ENCODE measurements around the gene OSBPL10.
"Not testable (repeated sequence)": the region's sequence is repeated elsewhere in the genome, so short reads cannot be mapped to it uniquely, and the experiment has no call there.

OSBPL10 gene

GRCh38 chr3:31695280-31696008 is 285.6 kb downstream of the OSBPL10 start:
- peak; percentile 12 for DNase-seq

GRCh38 chr3:31693346-31693745 is 287.7 kb downstream of the OSBPL10 start:
- DNase-seq = no peak

GRCh38 chr3:31692751-31693150 is 288.3 kb downstream of the OSBPL10 start:
- no peak for DNase-seq

GRCh38 chr3:31690771-31691170 is 290.3 kb downstream of the OSBPL10 start:
- no peak for DNase-seq

- not testable (repeated sequence) for DNase-seq
These were observed 291.5 kb downstream of the OSBPL10 start for GRCh38 chr3:31689523-31689922.

DNA sequence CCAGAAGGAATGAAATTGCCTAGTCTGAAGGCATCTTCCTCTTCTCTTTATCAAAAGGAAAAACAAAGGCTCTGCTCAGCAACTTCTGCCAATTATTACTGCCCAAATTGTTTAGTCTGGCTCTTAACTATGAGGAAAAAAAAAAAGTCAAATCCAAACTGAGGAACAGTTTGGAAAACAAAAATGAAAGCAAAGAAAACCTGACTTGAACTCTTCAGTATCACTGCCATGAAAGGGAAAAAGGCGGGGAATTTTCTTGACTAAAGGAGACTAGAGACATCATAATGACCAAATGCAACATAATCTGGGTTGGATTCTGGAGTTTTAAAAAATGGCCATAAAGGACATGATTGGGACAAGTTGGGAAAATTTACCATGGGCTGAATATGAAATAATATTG is 292.1 kb downstream of the OSBPL10 start:
- no peak for DNase-seq

DNA sequence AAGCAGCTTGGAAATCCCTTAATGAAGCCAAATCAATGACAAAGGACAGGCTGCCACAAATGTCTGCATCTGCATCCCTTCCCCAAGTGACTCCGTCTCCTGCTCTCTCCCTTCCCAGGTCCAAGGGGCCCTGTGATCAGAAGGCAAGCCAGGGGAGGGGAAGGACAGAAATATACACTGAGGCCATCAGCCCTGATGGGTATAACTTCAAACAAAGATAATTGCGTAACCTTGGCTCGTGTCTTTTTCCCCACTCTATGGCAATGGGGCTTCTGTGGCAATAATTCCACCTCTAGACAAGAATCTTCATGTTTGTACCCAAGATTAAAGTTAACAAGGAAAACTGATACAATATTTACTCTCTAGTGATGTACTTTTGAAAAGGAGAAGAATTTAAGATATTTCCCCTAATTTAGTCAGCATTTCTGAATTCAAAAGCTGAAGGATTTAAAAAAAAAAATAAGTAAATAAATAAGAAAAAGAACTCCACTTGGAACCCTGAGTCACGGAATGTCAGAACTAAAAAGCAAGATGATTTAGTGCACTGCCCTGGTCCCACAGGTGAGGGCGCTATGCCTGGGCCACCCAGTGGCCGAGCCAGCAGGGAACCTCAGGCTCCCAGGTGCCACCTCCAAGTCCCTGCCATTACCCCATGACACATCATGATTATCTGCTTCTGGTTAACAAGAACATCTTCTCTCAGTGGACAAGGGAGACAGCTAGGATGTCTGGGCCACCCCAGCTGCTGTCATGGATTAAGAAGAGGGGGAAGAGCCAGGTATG is 293.9 kb downstream of the OSBPL10 start:
- DNase-seq = no peak

- DNase-seq = no peak
These were observed 300.8 kb downstream of the OSBPL10 start for GRCh38 chr3:31680072-31680870.

DNA sequence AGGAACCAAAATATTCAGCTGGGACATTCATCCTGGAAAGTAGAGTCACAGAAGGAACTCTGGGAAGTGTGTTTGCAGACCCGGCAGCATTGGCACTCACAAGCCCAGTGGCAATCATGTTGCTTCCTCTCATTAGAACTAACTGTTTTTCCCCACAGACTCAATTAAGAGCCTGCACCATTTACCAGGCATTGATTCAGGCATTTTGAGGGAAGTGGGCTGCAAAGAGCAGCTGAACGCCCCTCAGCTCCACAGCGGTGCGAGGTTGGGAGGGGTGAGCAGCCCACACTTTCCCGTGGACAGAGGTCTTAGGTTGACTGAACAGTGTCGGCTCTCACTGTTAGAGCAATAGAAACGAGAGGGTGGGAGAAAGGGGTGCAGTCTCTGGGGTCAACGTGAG is 304.5 kb downstream of the OSBPL10 start:
- DNase-seq = no peak

- DNase-seq = no peak
These were observed 307.1 kb downstream of the OSBPL10 start for GRCh38 chr3:31673950-31674349.

DNA sequence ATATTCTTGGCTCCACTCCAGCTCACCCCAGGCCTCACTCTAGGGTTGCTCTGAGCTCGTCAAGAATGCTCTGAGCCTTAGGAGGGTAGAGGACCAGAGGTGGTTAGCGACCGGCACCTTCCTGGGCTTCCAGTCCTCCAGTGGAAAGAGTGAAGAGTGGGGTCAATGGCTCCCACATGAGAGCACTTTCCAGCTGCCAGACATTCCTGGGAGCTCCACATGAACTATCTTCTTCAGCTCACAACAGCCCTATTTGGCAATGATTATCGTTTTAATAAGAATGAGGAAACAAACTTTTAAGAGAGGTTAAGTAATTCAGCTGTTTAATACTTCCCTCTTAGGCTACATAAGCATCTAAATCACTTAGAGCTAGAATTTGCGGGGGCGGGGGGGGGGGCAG is 309.1 kb downstream of the OSBPL10 start:
- DNase-seq = no peak

- no peak for DNase-seq
These were observed 309.6 kb downstream of the OSBPL10 start for GRCh38 chr3:31671451-31671850.

GRCh38 chr3:31670722-31671121 is 310.3 kb downstream of the OSBPL10 start:
- no peak for DNase-seq

DNA sequence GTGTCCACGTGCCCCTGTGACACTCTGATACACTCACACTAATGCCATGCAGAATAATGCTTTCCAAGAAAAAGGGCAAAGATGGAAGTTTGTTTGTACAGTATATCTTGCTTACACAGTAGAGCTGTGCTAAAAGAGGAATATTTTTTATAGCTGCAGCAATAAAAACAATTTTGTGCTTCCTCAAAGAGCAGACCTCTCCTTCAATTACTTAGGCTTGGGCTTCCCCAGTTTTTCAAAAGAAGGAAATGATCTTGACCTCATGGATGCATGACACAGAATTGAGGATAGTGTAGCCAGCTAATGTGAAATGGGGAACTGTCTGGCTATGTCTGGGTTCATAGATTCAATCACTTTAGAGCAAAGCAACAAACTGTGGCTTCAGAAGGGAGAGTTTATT is 310.9 kb downstream of the OSBPL10 start:
- DNase-seq = no peak

- no peak for DNase-seq
These were observed 312.8 kb downstream of the OSBPL10 start for GRCh38 chr3:31668242-31668641.

- DNase-seq = no peak
These were observed 313.5 kb downstream of the OSBPL10 start for GRCh38 chr3:31667582-31667981.

DNA sequence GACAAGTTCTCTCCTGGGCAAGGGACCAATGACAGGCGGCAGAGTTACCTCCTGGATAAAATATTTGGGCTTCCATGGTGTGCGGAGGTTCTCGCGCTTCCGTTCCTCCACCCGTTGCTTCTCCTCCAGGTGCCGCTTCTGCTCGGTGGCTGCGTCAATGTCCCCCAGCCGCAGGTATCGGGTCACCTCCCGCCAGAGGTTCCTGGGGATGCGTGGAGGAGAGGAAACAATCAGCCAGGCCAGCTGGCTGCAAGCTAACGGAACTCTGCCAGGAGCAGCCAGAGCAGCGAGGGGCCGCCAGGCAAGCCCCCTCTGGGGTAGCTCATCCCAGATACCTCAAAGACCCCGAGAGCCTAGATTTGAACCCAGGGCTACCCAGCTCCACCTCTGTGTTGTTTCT is 317.0 kb downstream of the OSBPL10 start:
- no peak for DNase-seq

DNA sequence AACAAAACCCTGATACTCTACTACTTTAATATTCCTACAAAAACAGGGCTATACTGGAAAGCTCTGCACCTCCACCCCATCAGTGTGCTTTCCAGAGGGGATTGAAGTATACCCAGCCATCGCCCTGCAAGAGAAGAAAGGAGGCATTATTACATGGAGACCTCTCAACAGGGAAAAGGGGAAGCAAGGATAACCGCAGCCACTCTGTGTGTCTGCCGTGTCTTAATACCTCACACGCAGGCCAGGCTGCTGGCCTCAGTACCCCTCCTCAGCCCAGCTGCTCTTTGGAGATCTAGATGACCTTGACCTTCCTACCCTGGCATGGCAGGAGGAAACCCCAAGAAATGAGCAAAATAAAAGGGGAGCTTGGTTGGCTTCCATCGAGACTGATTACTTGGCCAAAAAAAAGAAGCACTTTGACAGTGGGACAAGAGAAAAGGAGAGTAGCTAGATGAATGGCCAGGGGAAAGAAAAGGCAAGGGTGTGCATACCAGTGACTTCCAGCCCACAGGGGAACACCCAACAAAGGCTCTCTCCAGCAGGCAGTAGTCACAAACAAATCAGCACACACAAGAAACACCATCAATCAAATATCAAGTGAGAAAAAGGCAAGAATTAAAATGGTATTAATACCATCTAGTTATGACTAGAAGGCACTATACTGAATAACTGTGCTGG is 318.9 kb downstream of the OSBPL10 start:
- no peak for DNase-seq

DNA sequence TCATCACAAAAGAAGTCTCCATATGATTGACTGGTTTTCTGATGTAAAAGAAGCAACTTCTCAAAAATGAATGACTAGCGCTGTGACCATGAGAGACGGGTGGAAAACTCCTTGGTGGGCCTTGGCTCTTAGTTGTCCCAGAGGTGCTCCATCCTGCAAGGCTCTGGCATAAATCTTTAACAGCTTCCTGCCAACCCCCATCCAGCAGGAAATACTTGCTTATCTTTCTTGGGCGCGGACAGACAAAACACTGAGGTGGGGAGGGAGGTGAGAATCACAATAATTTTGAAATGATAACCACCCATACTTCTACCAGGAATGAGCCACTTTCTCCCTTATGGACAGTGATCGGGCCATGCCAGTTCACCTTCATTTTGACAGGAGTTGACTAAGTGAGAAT is 319.8 kb downstream of the OSBPL10 start:
- no peak for DNase-seq

DNA sequence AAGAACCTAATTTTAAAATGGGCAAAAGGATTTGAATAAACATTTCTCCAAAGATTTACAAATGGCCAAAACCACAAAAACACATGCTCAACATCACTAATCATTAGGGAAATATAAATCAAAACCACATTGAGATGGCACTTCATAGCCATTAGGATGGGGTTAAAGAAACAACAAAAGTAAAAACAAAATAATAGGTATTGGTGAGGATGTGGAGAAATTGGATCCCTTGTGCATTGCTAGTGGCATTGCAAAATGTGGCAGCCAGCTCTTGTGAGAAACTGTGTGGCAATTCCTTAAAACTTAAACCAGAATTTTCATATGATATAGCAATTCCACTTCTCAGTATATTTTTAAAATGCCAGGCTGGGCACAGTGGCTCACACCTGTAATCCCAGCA is 321.8 kb downstream of the OSBPL10 start:
- DNase-seq = no peak

- no peak for DNase-seq
These were observed 326.1 kb downstream of the OSBPL10 start for GRCh38 chr3:31654998-31655397.

DNA sequence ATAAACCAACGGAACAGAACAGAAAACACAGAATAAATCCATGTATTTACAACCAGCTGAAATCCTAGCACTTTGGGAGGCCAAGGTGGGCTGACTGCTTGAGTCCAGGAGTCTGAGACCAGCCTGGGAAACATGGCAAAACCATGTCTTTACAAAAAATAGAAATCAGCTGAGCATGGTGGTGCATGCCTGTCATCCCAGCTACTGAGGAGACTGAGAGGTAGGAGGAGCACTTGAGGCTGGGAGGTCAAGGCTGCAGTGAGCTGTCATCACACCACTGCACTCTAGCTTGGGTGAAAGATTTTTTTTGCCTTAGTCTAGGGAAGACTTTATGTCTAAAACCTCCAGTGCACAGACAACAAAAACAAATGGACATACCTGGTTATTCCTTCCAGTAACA is 327.6 kb downstream of the OSBPL10 start:
- no peak for DNase-seq

DNA sequence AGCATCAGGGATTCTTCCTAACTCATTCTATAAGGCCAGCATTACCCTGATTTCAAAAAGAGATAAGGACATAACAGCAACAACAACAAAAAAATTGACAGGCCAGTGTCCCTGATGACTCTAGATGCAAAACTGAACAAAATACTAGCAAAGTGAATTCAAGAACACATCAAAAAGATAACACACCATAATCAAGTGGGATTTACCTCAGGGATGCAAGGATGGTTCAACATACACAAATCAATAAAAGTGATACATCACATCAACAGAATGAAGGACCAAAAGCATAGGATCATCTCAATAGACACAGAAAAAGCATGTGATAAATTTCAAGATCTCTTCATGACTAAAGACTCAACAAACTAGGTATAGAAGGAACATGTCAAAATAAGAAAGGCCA is 328.8 kb downstream of the OSBPL10 start:
- no peak for DNase-seq

All from activated T-cell treated with anti-CD3 and anti-CD28 coated beads for 4 hours (primary cell).